GM12878 (cell line): ENCODE measurements around the gene POLRMT. TPM values are rescaled to one million over a fixed set of nuclear protein-coding genes. Genes with fewer than 3 reads are reported as not detected.

ENCODE experiments used
- ATAC-seq: fragments of 200-7000 bp; cut with Tn5 transposase; 3 replicates; pipeline ENCODE4 v1.9.1; 2020; ENCODE audit warnings: mild to moderate bottlenecking, moderate library complexity
- BruUV-seq: library from RNA; stranded (reverse); fragments of 400-500 nt; replicated peaks from 2 replicates; lab custom pipeline; 2021; lab: Mats Ljungman, UMichigan
- CTCF ChIA-PET: fragments of 300-600 bp; sonication (Branson Sonifier 250); formaldehyde crosslinking; extraction: SDS; loops from one replicate; lab custom pipeline; 2021; ENCODE audit warnings: inconsistent platforms; lab: Yijun Ruan, JAX
- POLR2A ChIA-PET: fragments of 350-600 bp; formaldehyde crosslinking; extraction: SDS; loops from one replicate; lab custom pipeline; 2021; ENCODE audit warnings: inconsistent platforms; lab: Charles Lee
- RAD21 ChIA-PET: fragments of 300-600 bp; sonication (Branson Sonifier 250); formaldehyde crosslinking; loops from one replicate; lab custom pipeline; 2023; ENCODE audit warnings: antibody characterized with exemption; ENCODE audit not compliant: unreplicated experiment; lab: Charles Lee
- SMC1A ChIA-PET: fragments of 300-600 bp; sonication (Branson Sonifier 250); formaldehyde crosslinking; loops from one replicate; lab custom pipeline; 2023; ENCODE audit not compliant: unreplicated experiment, uncharacterized antibody; lab: Charles Lee
- DNase-seq: peaks from one replicate; pipeline ENCODE4 v3.0.0-alpha.2; 2011; ENCODE audit warnings: low read depth, low spot score
- FAIRE-seq: peaks from 3 replicates; lab custom pipeline; 2011; peaks lifted over from hg19 to GRCh38; lab: Jason Lieb, UNC
- H2AFZ ChIP-seq: 2 replicates; pipeline ENCODE4 v1.6.0; 2011; ENCODE audit warnings: low read depth, low read length, control low read depth; ENCODE audit not compliant: control insufficient read depth
- H3K27ac ChIP-seq: 2 replicates; pipeline ENCODE4 v1.5.1; 2011; ENCODE audit warnings: control low read depth; ENCODE audit not compliant: control insufficient read depth, insufficient read depth
- H3K27me3 ChIP-seq, 2 experiments: replicated peaks in 1 of 2; 2 replicates each; pipeline versions ENCODE4 v1.6.0 to v1.6.1; 2011; ENCODE audit warnings: low read length in 1 of 2; ENCODE audit not compliant: control insufficient read depth in 2 of 2, insufficient read depth in 2 of 2
- H3K36me3 ChIP-seq, 2 experiments: 2 replicates each; pipeline ENCODE4 v1.5.1; 2011; ENCODE audit warnings: low read length in 1 of 2; ENCODE audit not compliant: control insufficient read depth in 2 of 2, insufficient read depth in 2 of 2
- H3K4me1 ChIP-seq: 2 replicates; pipeline ENCODE4 v1.6.1; 2011; ENCODE audit warnings: mild to moderate bottlenecking, low read length, moderate library complexity, mixed read lengths; ENCODE audit not compliant: control insufficient read depth, insufficient read depth
- H3K4me2 ChIP-seq: 2 replicates; pipeline ENCODE4 v1.6.0; 2011; ENCODE audit warnings: control low read depth; ENCODE audit not compliant: control insufficient read depth, insufficient read depth
- H3K4me3 ChIP-seq: fragments of 200-600 bp; sonication (generic); 2 replicates; pipeline ENCODE4 v1.5.1; 2016
- H3K79me2 ChIP-seq: 2 replicates; pipeline ENCODE4 v1.6.0; 2011; ENCODE audit warnings: low read length; ENCODE audit not compliant: control insufficient read depth, insufficient read depth
- H3K9ac ChIP-seq: 2 replicates; pipeline ENCODE4 v1.8.0; 2011; ENCODE audit warnings: low read length, control low read depth, mixed read lengths; ENCODE audit not compliant: control insufficient read depth, insufficient read depth
- H3K9me3 ChIP-seq: replicated peaks from 3 replicates; pipeline ENCODE4 v1.5.1; 2011; ENCODE audit warnings: mild to moderate bottlenecking, low read length; ENCODE audit not compliant: control insufficient read depth, insufficient read depth
- H4K20me1 ChIP-seq: 2 replicates; pipeline ENCODE4 v1.6.0; 2011; ENCODE audit not compliant: control insufficient read depth, insufficient read depth
- CBFB ChIP-seq: IDR thresholded peaks from 2 replicates; pipeline ENCODE4 v1.6.1; 2016; ENCODE audit warnings: antibody characterized with exemption, low read depth
- PBX3 ChIP-seq: IDR thresholded peaks from 2 replicates; pipeline ENCODE4 v1.6.1; 2011; ENCODE audit warnings: mild to moderate bottlenecking, low read depth, low read length, moderate library complexity; ENCODE audit not compliant: insufficient replicate concordance
- POLR2A ChIP-seq: IDR thresholded peaks from 2 replicates; pipeline ENCODE4 v1.6.1; 2011; ENCODE audit warnings: low read depth, mild to moderate bottlenecking, low read length
- RAD21 ChIP-seq: IDR thresholded peaks from 2 replicates; pipeline ENCODE4 v1.6.1; 2011; ENCODE audit warnings: mild to moderate bottlenecking, low read depth, low read length, moderate library complexity; ENCODE audit not compliant: insufficient read depth
- SMAD1 ChIP-seq: fragments of 450-650 bp; IDR thresholded peaks from 2 replicates; pipeline ENCODE4 v1.6.1; 2018; ENCODE audit warnings: mild to moderate bottlenecking, low read depth; ENCODE audit not compliant: partially characterized antibody
- WGBS: methylation state at CpG from one replicate; pipeline ENCODE4 v1.1.6; 2016; ENCODE audit warnings: low lambda C conversion rate; ENCODE audit not compliant: insufficient replicate concordance, insufficient coverage; ENCODE audit errors: missing lambda C conversion rate; 5-methylcytosine and 5-hydroxymethylcytosine counted together
- in situ Hi-C: fragments of 300-500 bp; cut with MboI; formaldehyde crosslinking; loops from 9 replicates; pipeline ENCODE4 v1.14.3; 2018; ENCODE audit warnings: mixed read lengths
- intact Hi-C: fragments of 100-400 bp; cut with micrococcal nuclease; formaldehyde crosslinking; loops from one replicate; pipeline ENCODE4 v1.14.2; 2022; ENCODE audit not compliant: unreplicated experiment
- polyA plus RNA-seq, 11 experiments: library from polyadenylated mRNA; depleted of rRNA in 4 of 11; unstranded in 6 of 11; stranded (reverse) in 5 of 11; fragments of >200 nt; fragmentation: Nextera tagmentation in 4 of 11; fragmentation: Illumina TruSeq in 1 of 11; extraction: Ambion mirVana in 4 of 11; extraction: Trizol in 1 of 11; gene quantifications; 1 replicate in 1 of 11; 2 replicates in 10 of 11; pipeline versions ENCODE4 v1.2.1 to v1.2.3, GENCODE V29; 2011 to 2016; ENCODE audit warnings: inconsistent platforms in 2 of 11, missing spikeins in 2 of 11, low read depth in 1 of 11
- total RNA-seq, 4 experiments: library from RNA; depleted of rRNA in 3 of 4; stranded (reverse); fragments of >200 nt in 3 of 4; fragmentation: Illumina TruSeq in 1 of 4; extraction: Trizol in 1 of 4; gene quantifications; 2 replicates each; pipeline versions ENCODE4 v1.2.1 to v1.2.3, GENCODE V29; 2013 to 2021

POLRMT gene
- total and polyA plus RNA-seq, 10 of the 15 experiments (the other 5 are each of a cell fraction or from before 2014, with no cell fraction given) = 9.9 to 57.6 (median 34.6) TPM

- Histone ChIP-seq H3K4me2 (no peak overlapping the region), H4K20me1 (peaks cover 8% of the 10 kb centered on the region), H3K27ac (no peak overlapping the region), H3K27me3 (no peaks in the 10 kb centered on the region), H3K36me3 (peaks cover 14 to 54% of the 10 kb centered on the region in 2 experiments), H3K9ac (no peak overlapping the region), H3K4me1 (no peaks in the 10 kb centered on the region), H3K79me2 (peaks cover 54% of the 10 kb centered on the region), H3K4me3 (no peak overlapping the region), H2AFZ (no peak overlapping the region), H3K9me3 (no peaks in the 10 kb centered on the region)
- ATAC-seq (no peak), DNase-seq (no peak), FAIRE-seq (no peak)
- no TSS peak for BruUV-seq
- SMC1A ChIA-PET = no interaction called here
- 96% methylated on average over 17 of the region's 17 CpGs for WGBS
- intact Hi-C loops (no loop called here), in situ Hi-C loops (no loop called here)
- TF ChIP-seq CBFB (no peak), POLR2A (peak; percentile 32; the same call in 1 of the 2 replicates), PBX3 (no peak), SMAD1 (no peak), RAD21 (no peak)
- CTCF ChIA-PET = no interaction called here
- POLR2A ChIA-PET = no interaction called here
- RAD21 ChIA-PET = no interaction called here
These were observed 20.1 kb upstream of the POLRMT start for GRCh38 chr19:653425-653824.
